GM12878 (cell line): ENCODE measurements around the gene MBD5. TPM values are rescaled to one million over a fixed set of nuclear protein-coding genes. Genes with fewer than 3 reads are reported as not detected.

ENCODE experiments used
- ATAC-seq: fragments of 200-7000 bp; cut with Tn5 transposase; 3 replicates; pipeline ENCODE4 v1.9.1; 2020; ENCODE audit warnings: mild to moderate bottlenecking, moderate library complexity
- BruUV-seq: library from RNA; stranded (reverse); fragments of 400-500 nt; replicated peaks from 2 replicates; lab custom pipeline; 2021; lab: Mats Ljungman, UMichigan
- CTCF ChIA-PET: fragments of 300-600 bp; sonication (Branson Sonifier 250); formaldehyde crosslinking; extraction: SDS; loops from one replicate; lab custom pipeline; 2021; ENCODE audit warnings: inconsistent platforms; lab: Yijun Ruan, JAX
- POLR2A ChIA-PET: fragments of 350-600 bp; formaldehyde crosslinking; extraction: SDS; loops from one replicate; lab custom pipeline; 2021; ENCODE audit warnings: inconsistent platforms; lab: Charles Lee
- RAD21 ChIA-PET: fragments of 300-600 bp; sonication (Branson Sonifier 250); formaldehyde crosslinking; loops from one replicate; lab custom pipeline; 2023; ENCODE audit warnings: antibody characterized with exemption; ENCODE audit not compliant: unreplicated experiment; lab: Charles Lee
- SMC1A ChIA-PET: fragments of 300-600 bp; sonication (Branson Sonifier 250); formaldehyde crosslinking; loops from one replicate; lab custom pipeline; 2023; ENCODE audit not compliant: unreplicated experiment, uncharacterized antibody; lab: Charles Lee
- DNase-seq: peaks from one replicate; pipeline ENCODE4 v3.0.0-alpha.2; 2011; ENCODE audit warnings: low read depth, low spot score
- FAIRE-seq: peaks from 3 replicates; lab custom pipeline; 2011; peaks lifted over from hg19 to GRCh38; lab: Jason Lieb, UNC
- H2AFZ ChIP-seq: 2 replicates; pipeline ENCODE4 v1.6.0; 2011; ENCODE audit warnings: low read depth, low read length, control low read depth; ENCODE audit not compliant: control insufficient read depth
- H3K27ac ChIP-seq: 2 replicates; pipeline ENCODE4 v1.5.1; 2011; ENCODE audit warnings: control low read depth; ENCODE audit not compliant: control insufficient read depth, insufficient read depth
- H3K27me3 ChIP-seq, 2 experiments: replicated peaks in 1 of 2; 2 replicates each; pipeline versions ENCODE4 v1.6.0 to v1.6.1; 2011; ENCODE audit warnings: low read length in 1 of 2; ENCODE audit not compliant: control insufficient read depth in 2 of 2, insufficient read depth in 2 of 2
- H3K36me3 ChIP-seq, 2 experiments: 2 replicates each; pipeline ENCODE4 v1.5.1; 2011; ENCODE audit warnings: low read length in 1 of 2; ENCODE audit not compliant: control insufficient read depth in 2 of 2, insufficient read depth in 2 of 2
- H3K4me1 ChIP-seq: 2 replicates; pipeline ENCODE4 v1.6.1; 2011; ENCODE audit warnings: mild to moderate bottlenecking, low read length, moderate library complexity, mixed read lengths; ENCODE audit not compliant: control insufficient read depth, insufficient read depth
- H3K4me2 ChIP-seq: 2 replicates; pipeline ENCODE4 v1.6.0; 2011; ENCODE audit warnings: control low read depth; ENCODE audit not compliant: control insufficient read depth, insufficient read depth
- H3K4me3 ChIP-seq: fragments of 200-600 bp; sonication (generic); 2 replicates; pipeline ENCODE4 v1.5.1; 2016
- H3K79me2 ChIP-seq: 2 replicates; pipeline ENCODE4 v1.6.0; 2011; ENCODE audit warnings: low read length; ENCODE audit not compliant: control insufficient read depth, insufficient read depth
- H3K9ac ChIP-seq: 2 replicates; pipeline ENCODE4 v1.8.0; 2011; ENCODE audit warnings: low read length, control low read depth, mixed read lengths; ENCODE audit not compliant: control insufficient read depth, insufficient read depth
- H3K9me3 ChIP-seq: replicated peaks from 3 replicates; pipeline ENCODE4 v1.5.1; 2011; ENCODE audit warnings: mild to moderate bottlenecking, low read length; ENCODE audit not compliant: control insufficient read depth, insufficient read depth
- H4K20me1 ChIP-seq: 2 replicates; pipeline ENCODE4 v1.6.0; 2011; ENCODE audit not compliant: control insufficient read depth, insufficient read depth
- ELK1 ChIP-seq: IDR thresholded peaks from 2 replicates; pipeline ENCODE4 v1.6.1; 2012; ENCODE audit warnings: low read depth, low read length, improper control_type of control experiment
- EZH2 ChIP-seq: IDR thresholded peaks from 2 replicates; pipeline ENCODE4 v1.6.1; 2012; ENCODE audit warnings: low read depth, mild to moderate bottlenecking, control low read depth, inconsistent platforms, low read length, borderline replicate concordance; ENCODE audit not compliant: control insufficient read depth
- FOXK2 ChIP-seq: fragments of 450-650 bp; IDR thresholded peaks from 2 replicates; pipeline ENCODE4 v1.6.1; 2017; ENCODE audit warnings: mild to moderate bottlenecking, moderate library complexity
- FOXM1 ChIP-seq: IDR thresholded peaks from 2 replicates; pipeline ENCODE4 v1.6.1; 2012; ENCODE audit warnings: low read depth, mild to moderate bottlenecking, inconsistent platforms, low read length, moderate library complexity
- GATAD2B ChIP-seq: fragments of 450-650 bp; conservative IDR thresholded peaks from 2 replicates; pipeline ENCODE4 v1.6.1; 2017; ENCODE audit warnings: low read depth, mild to moderate bottlenecking, moderate library complexity
- IKZF2 ChIP-seq, 2 experiments: fragments of 450-650 bp; IDR thresholded peaks; 2 replicates each; pipeline ENCODE4 v1.6.1; 2017; ENCODE audit warnings: mild to moderate bottlenecking in 2 of 2, moderate library complexity in 2 of 2
- MEF2B ChIP-seq: fragments of 450-650 bp; IDR thresholded peaks from 2 replicates; pipeline ENCODE4 v1.6.1; 2018; ENCODE audit warnings: mild to moderate bottlenecking, moderate library complexity; ENCODE audit not compliant: partially characterized antibody, poor library complexity, severe bottlenecking
- MLLT1 ChIP-seq: fragments of 450-650 bp; IDR thresholded peaks from 2 replicates; pipeline ENCODE4 v1.6.1; 2016; ENCODE audit warnings: mild to moderate bottlenecking
- MTA3 ChIP-seq: IDR thresholded peaks from 2 replicates; pipeline ENCODE4 v1.6.1; 2012; ENCODE audit warnings: low read length, inconsistent platforms, borderline replicate concordance
- NBN ChIP-seq: fragments of 450-650 bp; IDR thresholded peaks from 2 replicates; pipeline ENCODE4 v1.6.1; 2016
- NKRF ChIP-seq: fragments of 450-650 bp; conservative IDR thresholded peaks from 2 replicates; pipeline ENCODE4 v1.6.1; 2017; ENCODE audit warnings: mild to moderate bottlenecking, moderate library complexity
- NRF1 ChIP-seq: conservative IDR thresholded peaks from 2 replicates; pipeline ENCODE4 v1.6.1; 2011; ENCODE audit warnings: mild to moderate bottlenecking, low read depth, low read length, improper control_type of control experiment
- RCOR1 ChIP-seq: conservative IDR thresholded peaks from 2 replicates; pipeline ENCODE4 v1.6.1; 2012; ENCODE audit warnings: low read depth, low read length, improper control_type of control experiment
- RELA ChIP-seq: fragments of 450-650 bp; IDR thresholded peaks from 2 replicates; pipeline ENCODE4 v1.8.0; 2014; ENCODE audit warnings: borderline replicate concordance; ENCODE audit not compliant: partially characterized antibody
- SUZ12 ChIP-seq: fragments of 200-600 bp; sonication (generic); IDR thresholded peaks from one replicate; pipeline ENCODE4 v1.6.1; 2018; ENCODE audit warnings: antibody characterized with exemption, mild to moderate bottlenecking; ENCODE audit not compliant: unreplicated experiment
- ZNF24 ChIP-seq: fragments of 450-650 bp; IDR thresholded peaks from 2 replicates; pipeline ENCODE4 v1.6.1; 2017; ENCODE audit warnings: antibody characterized with exemption, mild to moderate bottlenecking
- ZNF384 ChIP-seq: IDR thresholded peaks from 2 replicates; pipeline ENCODE4 v1.6.1; 2012; ENCODE audit warnings: low read depth, mild to moderate bottlenecking, low read length, improper control_type of control experiment, borderline replicate concordance
- ZNF687 ChIP-seq: fragments of 450-650 bp; IDR thresholded peaks from 2 replicates; pipeline ENCODE4 v1.6.1; 2017; ENCODE audit warnings: mild to moderate bottlenecking, moderate library complexity
- WGBS: methylation state at CpG from one replicate; pipeline ENCODE4 v1.1.6; 2016; ENCODE audit warnings: low lambda C conversion rate; ENCODE audit not compliant: insufficient replicate concordance, insufficient coverage; ENCODE audit errors: missing lambda C conversion rate; 5-methylcytosine and 5-hydroxymethylcytosine counted together
- in situ Hi-C: fragments of 300-500 bp; cut with MboI; formaldehyde crosslinking; loops from 9 replicates; pipeline ENCODE4 v1.14.3; 2018; ENCODE audit warnings: mixed read lengths
- intact Hi-C: fragments of 100-400 bp; cut with micrococcal nuclease; formaldehyde crosslinking; loops from one replicate; pipeline ENCODE4 v1.14.2; 2022; ENCODE audit not compliant: unreplicated experiment
- polyA plus RNA-seq, 11 experiments: library from polyadenylated mRNA; depleted of rRNA in 4 of 11; unstranded in 6 of 11; stranded (reverse) in 5 of 11; fragments of >200 nt; fragmentation: Nextera tagmentation in 4 of 11; fragmentation: Illumina TruSeq in 1 of 11; extraction: Ambion mirVana in 4 of 11; extraction: Trizol in 1 of 11; gene quantifications; 1 replicate in 1 of 11; 2 replicates in 10 of 11; pipeline versions ENCODE4 v1.2.1 to v1.2.3, GENCODE V29; 2011 to 2016; ENCODE audit warnings: inconsistent platforms in 2 of 11, missing spikeins in 2 of 11, low read depth in 1 of 11
- total RNA-seq, 4 experiments: library from RNA; depleted of rRNA in 3 of 4; stranded (reverse); fragments of >200 nt in 3 of 4; fragmentation: Illumina TruSeq in 1 of 4; extraction: Trizol in 1 of 4; gene quantifications; 2 replicates each; pipeline versions ENCODE4 v1.2.1 to v1.2.3, GENCODE V29; 2013 to 2021

The MBD5 gene
- total and polyA plus RNA-seq, 10 of the 15 experiments (the other 5 are each of a cell fraction or from before 2014, with no cell fraction given), result 7.4 to 58.0 (median 21.2) TPM

- H3K36me3 ChIP-seq, result no peaks in the 10 kb centered on the region
- ChIA-PET RAD21 (no interaction called here), POLR2A (no interaction called here), SMC1A (no interaction called here), CTCF (no interaction called here)
- intact Hi-C loops (no loop called here), in situ Hi-C loops (no loop called here)
- WGBS, result 69% methylated on average over 2 of the region's 2 CpGs
- H3K9ac ChIP-seq, result no peak overlapping the region
- DNase-seq (no peak), ATAC-seq (no peak), FAIRE-seq (no peak)
- no peak overlapping the region for H3K4me2 ChIP-seq
- H2AFZ ChIP-seq, result no peak overlapping the region
- peaks cover 4% of the 10 kb centered on the region; the same call in 2 of the 3 replicates for H3K9me3 ChIP-seq
- H3K79me2 ChIP-seq, result no peaks in the 10 kb centered on the region
- no peak overlapping the region for H3K27ac ChIP-seq
- H4K20me1 ChIP-seq, result no peaks in the 10 kb centered on the region
- no peak overlapping the region for H3K4me3 ChIP-seq
- H3K4me1 ChIP-seq, result no peaks in the 10 kb centered on the region
- no peaks in the 10 kb centered on the region for H3K27me3 ChIP-seq
- no TSS peak for BruUV-seq
- TF ChIP-seq NBN (no peak), NRF1 (no peak), ZNF384 (no peak), ZNF24 (no peak), EZH2 (no peak), ELK1 (no peak), ZNF687 (no peak), SUZ12 (no peak), RCOR1 (no peak), RELA (no peak), FOXK2 (no peak), IKZF2 (IDR thresholded peaks at IDR 0.05) (no peak), NKRF (no peak), MTA3 (no peak), MLLT1 (no peak), GATAD2B (no peak), MEF2B (no peak), FOXM1 (no peak)
Measured at GRCh38 chr2:148221926-148222325, 201.0 kb downstream of the MBD5 start.
